ENCODE results near the gene LTBR.

DNA sequence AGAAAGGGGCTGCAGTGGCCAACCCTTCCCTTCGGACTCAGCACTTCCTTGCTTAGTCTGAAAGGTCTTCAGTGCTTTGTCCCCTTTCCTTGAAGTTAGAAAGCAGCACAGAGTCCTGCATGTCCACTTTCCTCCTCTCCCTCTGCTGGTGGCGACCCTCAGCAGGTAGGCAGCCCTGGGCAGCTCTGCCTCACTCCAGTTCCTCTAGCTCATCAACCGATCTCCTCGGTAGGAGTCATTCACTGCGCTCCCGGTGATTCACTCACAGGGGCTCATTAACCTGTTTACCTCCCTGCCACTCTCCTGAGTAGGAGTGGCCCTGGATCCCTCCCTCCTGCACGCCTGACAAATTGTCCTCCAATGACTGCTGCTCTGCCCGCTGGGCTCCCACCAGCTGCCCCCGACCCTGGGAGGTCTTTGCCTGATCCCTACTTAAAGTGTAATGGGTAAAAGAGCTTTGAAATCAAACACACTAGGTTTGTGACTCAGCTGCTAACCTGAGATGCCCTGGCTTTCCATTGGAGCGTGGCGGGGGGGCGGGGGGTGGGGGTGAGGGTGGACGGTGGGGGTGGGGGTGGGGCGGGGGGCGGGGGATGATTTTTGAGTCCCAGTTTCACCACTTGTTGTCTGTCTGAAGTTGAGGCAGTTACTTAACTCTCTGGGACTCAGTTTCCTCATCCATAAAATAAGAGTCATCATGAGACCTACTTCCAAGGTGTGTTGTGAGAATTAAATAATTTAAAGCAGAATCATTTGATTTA lies 12.8 kb upstream of the LTBR start:
- TF ChIP-seq, protein P1, sequence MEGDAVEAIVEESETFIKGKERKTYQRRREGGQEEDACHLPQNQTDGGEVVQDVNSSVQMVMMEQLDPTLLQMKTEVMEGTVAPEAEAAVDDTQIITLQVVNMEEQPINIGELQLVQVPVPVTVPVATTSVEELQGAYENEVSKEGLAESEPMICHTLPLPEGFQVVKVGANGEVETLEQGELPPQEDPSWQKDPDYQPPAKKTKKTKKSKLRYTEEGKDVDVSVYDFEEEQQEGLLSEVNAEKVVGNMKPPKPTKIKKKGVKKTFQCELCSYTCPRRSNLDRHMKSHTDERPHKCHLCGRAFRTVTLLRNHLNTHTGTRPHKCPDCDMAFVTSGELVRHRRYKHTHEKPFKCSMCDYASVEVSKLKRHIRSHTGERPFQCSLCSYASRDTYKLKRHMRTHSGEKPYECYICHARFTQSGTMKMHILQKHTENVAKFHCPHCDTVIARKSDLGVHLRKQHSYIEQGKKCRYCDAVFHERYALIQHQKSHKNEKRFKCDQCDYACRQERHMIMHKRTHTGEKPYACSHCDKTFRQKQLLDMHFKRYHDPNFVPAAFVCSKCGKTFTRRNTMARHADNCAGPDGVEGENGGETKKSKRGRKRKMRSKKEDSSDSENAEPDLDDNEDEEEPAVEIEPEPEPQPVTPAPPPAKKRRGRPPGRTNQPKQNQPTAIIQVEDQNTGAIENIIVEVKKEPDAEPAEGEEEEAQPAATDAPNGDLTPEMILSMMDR (IDR thresholded peaks at IDR 0.05), result no peak
- no peak for TF ChIP-seq EZH2 (IDR thresholded peaks at IDR 0.05; ENCODE audit: borderline replicate concordance, insufficient read depth, low read depth, low read length, poor library complexity, severe bottlenecking)
